Neural cell (in vitro differentiated cells): Measurements from ENCODE around the gene CUTC.

Source experiments
- CTCF ChIP-seq: fragments of 450-650 bp; IDR thresholded peaks from 2 replicates; pipeline ENCODE4 v1.5.1; 2014; ENCODE audit warnings: antibody characterized with exemption, mild to moderate bottlenecking, moderate library complexity; ENCODE audit not compliant: poor library complexity, severe bottlenecking
- EP300 ChIP-seq: fragments of 450-650 bp; conservative IDR thresholded peaks from 2 replicates; pipeline ENCODE4 v1.6.1; 2014; ENCODE audit warnings: antibody characterized with exemption, mild to moderate bottlenecking, moderate library complexity; ENCODE audit not compliant: poor library complexity, severe bottlenecking
- EZH2 ChIP-seq: fragments of 200-600, 300-800 bp; shearing (Covaris generic), sonication (generic); IDR thresholded peaks from 2 replicates; pipeline ENCODE4 v1.6.1; 2014; ENCODE audit warnings: antibody characterized with exemption, low read length, borderline replicate concordance, mild to moderate bottlenecking; ENCODE audit not compliant: insufficient read depth, poor library complexity, severe bottlenecking
- MXI1 ChIP-seq: fragments of 450-650 bp; conservative IDR thresholded peaks from 2 replicates; pipeline ENCODE4 v1.6.1; 2014; ENCODE audit warnings: antibody characterized with exemption, mild to moderate bottlenecking; ENCODE audit not compliant: poor library complexity, severe bottlenecking
- RAD21 ChIP-seq: fragments of 450-650 bp; conservative IDR thresholded peaks from 2 replicates; pipeline ENCODE4 v1.6.1; 2014; ENCODE audit warnings: antibody characterized with exemption, mild to moderate bottlenecking, moderate library complexity
- REST ChIP-seq: IDR thresholded peaks from 2 replicates; pipeline ENCODE4 v1.6.1; 2012; ENCODE audit warnings: borderline replicate concordance
- SMC3 ChIP-seq: fragments of 450-650 bp; conservative IDR thresholded peaks from 2 replicates; pipeline ENCODE4 v1.6.1; 2014; ENCODE audit warnings: antibody characterized with exemption, mild to moderate bottlenecking, moderate library complexity; ENCODE audit not compliant: poor library complexity

DNA sequence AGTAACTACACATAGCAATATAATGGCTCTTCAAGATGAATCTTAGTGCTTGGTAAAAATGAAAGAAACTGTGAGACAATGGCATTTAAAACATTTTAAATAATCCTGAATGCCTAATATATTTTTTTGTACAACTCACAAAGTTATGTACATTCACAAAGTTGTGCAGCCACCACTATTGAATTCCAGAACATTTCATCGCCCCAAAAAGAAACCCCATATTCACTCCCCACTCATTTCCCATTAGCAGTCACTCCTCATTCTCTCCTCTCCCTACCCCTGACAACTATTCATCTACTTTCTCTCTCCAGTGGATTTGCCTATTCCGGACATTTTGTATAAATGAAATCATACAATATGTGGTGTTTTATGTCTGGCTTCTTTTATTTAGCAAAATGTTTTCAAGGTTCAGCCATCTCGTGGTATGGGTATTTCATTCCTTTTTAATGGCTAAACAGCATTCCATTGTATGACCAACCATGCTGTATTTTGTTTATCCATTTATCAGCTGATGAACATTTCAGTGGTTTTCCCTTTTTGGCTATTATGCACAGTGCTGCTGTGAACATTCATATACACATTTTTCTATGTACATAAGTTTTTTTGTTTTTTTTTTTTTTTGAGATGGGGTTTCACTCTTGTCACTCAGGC is 38.0 kb upstream of the CUTC start:
- TF ChIP-seq CTCF (no peak), SMC3 (no peak), MXI1 (no peak), RAD21 (no peak), EP300 (no peak), EZH2 (no peak), REST (no peak)
